ENCODE measurements around the gene TAF1C.
A peak's percentile ranks its signal among the peaks of the same experiment; 100 is the strongest.

TAF1C gene

GRCh38 chr16:84161801-84162200 lies 25.1 kb downstream of the TAF1C start:
- no peak overlapping the region for H3K4me3 ChIP-seq (ENCODE audit: low read depth, low read length)

DNA sequence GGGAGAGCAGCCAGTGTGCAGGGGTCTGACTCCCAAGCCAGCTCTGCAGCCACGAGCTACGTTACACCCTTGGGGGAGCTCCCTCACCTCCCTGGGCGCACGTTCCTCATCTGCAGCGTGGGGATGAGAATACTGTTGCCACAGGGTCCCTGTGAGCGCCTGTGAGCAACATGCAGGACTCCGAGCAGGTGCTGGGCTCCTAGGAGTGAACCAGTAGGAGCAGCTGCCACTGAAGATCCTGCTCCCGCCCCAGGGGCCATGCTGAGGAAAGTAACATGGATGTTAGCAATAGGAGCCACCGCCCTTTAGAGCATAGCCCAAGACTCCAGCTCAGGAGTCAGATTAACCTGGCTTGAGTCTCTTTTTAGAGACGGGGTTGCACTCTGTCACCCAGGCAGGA lies 25.8 kb downstream of the TAF1C start:
- H3K4me3 ChIP-seq (ENCODE audit: low read depth, low read length), result no peak overlapping the region

DNA sequence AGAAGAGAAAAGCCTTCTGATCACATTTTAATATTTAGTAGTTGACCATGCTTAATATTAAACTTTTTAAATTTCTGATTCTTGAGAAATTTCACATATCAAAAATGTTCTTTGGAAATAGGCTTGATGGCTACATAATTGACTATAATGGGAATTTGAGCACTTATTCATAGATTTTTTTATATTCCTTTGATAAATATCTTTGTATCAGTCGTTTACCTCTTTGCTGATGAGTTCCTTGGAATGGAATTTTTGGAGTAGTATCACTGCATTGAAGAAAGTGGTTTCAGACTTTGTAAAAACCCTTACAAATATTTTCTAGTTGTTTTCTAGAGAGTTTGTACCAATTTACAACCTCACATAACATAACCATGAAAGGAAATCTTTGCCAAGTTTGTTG lies 27.1 kb downstream of the TAF1C start:
- no peak overlapping the region for H3K4me3 ChIP-seq (ENCODE audit: low read depth, low read length)

GRCh38 chr16:84159007-84159406 lies 27.9 kb downstream of the TAF1C start:
- H3K4me3 ChIP-seq (ENCODE audit: low read depth, low read length), result no peak overlapping the region

GRCh38 chr16:84156342-84156784 lies 30.5 kb downstream of the TAF1C start:
- H3K4me3 ChIP-seq (ENCODE audit: low read depth, low read length), result no peak overlapping the region

GRCh38 chr16:84155771-84156170 lies 31.1 kb downstream of the TAF1C start:
- H3K4me3 ChIP-seq (ENCODE audit: low read depth, low read length), result no peak overlapping the region

DNA sequence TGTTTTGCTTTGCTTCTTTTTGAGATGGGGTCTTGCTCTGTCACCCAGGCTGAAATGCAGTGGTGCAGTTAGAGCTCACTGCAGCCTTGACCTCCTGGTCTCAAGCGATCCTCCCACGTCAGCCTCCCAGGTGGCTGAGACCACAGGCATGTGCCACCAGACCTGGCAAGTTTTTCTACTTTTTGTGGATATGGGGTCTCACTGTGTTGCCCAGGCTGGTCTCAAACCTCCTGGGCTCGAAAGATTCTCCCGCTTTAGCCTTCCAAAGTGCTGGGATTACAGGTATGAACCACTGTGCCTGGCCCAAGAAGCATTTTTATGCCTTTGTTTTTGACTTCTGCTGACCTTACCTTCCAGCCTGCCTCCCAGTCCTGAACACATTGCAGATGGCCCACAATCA lies 31.6 kb downstream of the TAF1C start:
- H3K4me3 ChIP-seq (ENCODE audit: low read depth, low read length), result no peak overlapping the region

- H3K4me3 ChIP-seq (ENCODE audit: low read depth, low read length), result no peak overlapping the region
Observed at GRCh38 chr16:84153660-84154214, 33.1 kb downstream of the TAF1C start.

DNA sequence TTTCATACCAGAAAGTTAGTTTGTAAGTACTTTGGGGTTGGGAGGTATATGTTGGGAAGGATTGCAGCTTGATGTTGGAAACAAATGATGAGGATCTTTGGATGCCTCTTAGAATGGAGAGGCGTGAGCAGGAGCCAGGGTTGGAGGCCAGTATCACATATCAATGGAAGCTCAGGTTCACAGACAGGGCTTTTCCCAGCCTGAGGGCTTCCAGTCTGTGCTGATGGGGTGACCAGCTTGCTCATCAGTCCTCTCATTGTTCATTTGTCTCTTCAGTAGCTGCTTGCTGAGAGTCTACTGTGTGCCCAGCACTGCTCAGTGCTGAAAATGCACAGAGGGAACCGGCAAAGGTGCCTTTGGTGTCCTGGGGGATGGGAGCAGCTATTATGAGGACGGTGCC lies 35.9 kb downstream of the TAF1C start:
- H3K4me3 ChIP-seq (ENCODE audit: low read depth, low read length), result no peak overlapping the region

GRCh38 chr16:84144859-84145639 lies 41.8 kb downstream of the TAF1C start, which contains the start of the genes DNAAF1 and HSDL1:
Gene DNAAF1 (plus strand): TSS chr16:84145308. CDS start chr16:84145441, 133 bp downstream.
Gene HSDL1 (minus strand): TSS chr16:84145177. CDS start chr16:84131321, 13,856 bp downstream.
- peak within 1 kb of the TSS; percentile 56 for H3K4me3 ChIP-seq (ENCODE audit: low read depth, low read length)

DNA sequence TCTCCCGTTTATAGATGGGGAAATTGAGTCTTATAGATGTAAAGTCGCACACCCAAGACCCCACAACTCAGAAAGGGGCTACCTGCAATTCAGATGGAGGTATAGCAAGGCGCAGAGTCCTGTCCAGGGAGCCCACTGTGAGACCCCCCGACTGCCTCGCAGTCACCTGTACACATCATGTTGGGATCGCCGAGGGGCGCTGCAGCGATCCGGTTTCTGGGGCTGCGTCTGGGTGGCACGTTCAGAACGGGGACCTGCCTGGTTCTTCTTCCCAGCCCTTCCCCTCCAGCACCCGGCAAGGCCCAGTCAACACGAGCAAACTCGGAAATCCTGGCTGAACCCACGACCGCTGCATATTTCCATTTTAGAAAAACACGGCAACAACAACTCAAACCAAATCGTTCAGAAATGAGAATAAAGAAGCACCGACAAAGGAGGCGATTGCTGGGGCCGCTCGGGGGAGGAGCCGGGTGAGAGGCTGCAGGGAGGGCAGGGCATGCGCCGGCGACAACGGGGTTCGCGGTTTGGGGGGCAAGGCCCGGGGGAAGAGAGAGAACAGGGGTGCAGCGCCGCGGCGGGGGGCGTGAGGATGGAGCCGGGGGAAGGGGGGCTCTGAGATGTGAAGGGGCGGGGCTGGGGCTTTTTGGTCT lies 42.5 kb downstream of the TAF1C start:
- peak overlapping the region; percentile 56 for H3K4me3 ChIP-seq (ENCODE audit: low read depth, low read length)

DNA sequence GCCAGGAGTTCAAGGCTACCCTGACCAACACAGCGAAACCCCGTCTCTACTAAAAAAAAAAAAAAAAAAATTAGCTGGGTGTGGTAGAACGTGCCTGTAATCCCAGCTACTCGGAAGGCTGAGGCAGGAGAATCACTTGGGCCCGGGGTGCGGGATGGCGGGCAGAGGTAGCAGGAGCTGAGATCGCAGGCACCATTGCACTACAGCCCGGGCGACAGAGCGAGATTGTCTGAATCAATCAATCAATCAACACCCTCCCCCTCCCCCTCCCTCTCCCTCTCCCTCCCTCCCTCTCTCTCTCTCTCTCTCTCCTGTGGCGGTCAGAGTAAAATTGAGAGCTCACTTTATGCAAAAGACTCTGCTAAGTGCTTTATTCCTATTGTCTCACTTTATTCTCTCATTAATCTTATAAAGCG lies 43.1 kb downstream of the TAF1C start:
- H3K4me3 ChIP-seq (ENCODE audit: low read depth, low read length), result peak overlapping the region; percentile 56

- no peak overlapping the region for H3K4me3 ChIP-seq (ENCODE audit: low read depth, low read length)
Observed at GRCh38 chr16:84143081-84143480, 43.8 kb downstream of the TAF1C start.

DNA sequence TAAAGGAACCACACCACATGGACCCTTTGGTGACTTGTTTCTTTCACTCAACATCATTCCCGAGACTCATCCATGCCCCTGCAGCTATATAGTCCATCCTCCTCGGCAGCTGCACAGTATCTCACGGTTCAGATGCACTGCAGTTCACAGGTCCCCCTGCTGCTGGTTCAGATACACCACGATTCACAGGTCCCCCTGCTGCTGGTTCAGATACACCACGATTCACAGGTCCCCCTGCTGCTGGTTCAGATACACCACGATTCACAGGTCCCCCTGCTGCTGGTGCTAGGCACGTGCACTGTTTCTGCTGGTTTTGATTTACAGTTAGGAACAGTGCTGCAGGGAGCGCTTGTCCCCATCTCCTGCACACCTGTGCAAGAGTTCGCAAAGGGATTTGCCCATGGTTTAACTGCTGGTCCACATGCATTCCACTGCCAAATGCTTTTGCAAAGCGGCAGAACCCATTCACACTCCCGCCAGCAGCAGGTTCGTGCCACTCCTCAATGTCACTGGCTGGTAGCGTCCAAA lies 45.6 kb downstream of the TAF1C start:
- no peak overlapping the region for H3K4me3 ChIP-seq (ENCODE audit: low read depth, low read length)

GRCh38 chr16:84139628-84140258 lies 47.1 kb downstream of the TAF1C start:
- H3K4me3 ChIP-seq (ENCODE audit: low read depth, low read length), result no peak overlapping the region

- H3K4me3 ChIP-seq (ENCODE audit: low read depth, low read length), result no peak overlapping the region
Observed at GRCh38 chr16:84138824-84139627, 47.8 kb downstream of the TAF1C start.

GRCh38 chr16:84138500-84138823 lies 48.4 kb downstream of the TAF1C start:
- no peak overlapping the region for H3K4me3 ChIP-seq (ENCODE audit: low read depth, low read length)

GRCh38 chr16:84137769-84138357 lies 49.0 kb downstream of the TAF1C start:
- H3K4me3 ChIP-seq (ENCODE audit: low read depth, low read length), result no peak overlapping the region

DNA sequence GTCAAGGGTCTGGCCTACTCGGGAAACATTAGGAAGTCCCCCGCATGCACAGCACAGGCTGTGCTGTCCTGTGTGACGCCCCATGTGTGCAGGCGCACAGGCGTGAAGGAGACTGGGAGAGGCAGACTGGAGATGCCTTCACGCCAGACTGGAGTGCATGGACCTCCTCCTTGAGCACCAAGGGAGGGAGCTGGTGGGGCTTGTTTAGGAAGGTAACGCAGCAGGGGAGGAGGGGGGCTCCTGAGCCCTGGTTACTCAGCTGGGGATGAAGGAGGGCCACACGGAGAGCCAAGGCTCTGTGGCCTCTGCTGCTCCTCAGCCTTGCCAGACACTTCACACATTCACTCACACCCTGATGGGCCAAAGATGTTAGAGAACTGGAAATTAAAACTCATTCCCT lies 49.6 kb downstream of the TAF1C start:
- H3K4me3 ChIP-seq (ENCODE audit: low read depth, low read length), result no peak overlapping the region

All from iPS-11a (cell line).